ENCODE data around the gene KLHDC7B. TPM values are rescaled to one million over a fixed set of nuclear protein-coding genes. Genes with fewer than 3 reads are reported as not detected.

The KLHDC7B gene
- total RNA-seq, 1 donor from 2014 or later: not detected

- no peak overlapping the region for H3K4me3 Mint-ChIP-seq
- TF ChIP-seq, protein P1, sequence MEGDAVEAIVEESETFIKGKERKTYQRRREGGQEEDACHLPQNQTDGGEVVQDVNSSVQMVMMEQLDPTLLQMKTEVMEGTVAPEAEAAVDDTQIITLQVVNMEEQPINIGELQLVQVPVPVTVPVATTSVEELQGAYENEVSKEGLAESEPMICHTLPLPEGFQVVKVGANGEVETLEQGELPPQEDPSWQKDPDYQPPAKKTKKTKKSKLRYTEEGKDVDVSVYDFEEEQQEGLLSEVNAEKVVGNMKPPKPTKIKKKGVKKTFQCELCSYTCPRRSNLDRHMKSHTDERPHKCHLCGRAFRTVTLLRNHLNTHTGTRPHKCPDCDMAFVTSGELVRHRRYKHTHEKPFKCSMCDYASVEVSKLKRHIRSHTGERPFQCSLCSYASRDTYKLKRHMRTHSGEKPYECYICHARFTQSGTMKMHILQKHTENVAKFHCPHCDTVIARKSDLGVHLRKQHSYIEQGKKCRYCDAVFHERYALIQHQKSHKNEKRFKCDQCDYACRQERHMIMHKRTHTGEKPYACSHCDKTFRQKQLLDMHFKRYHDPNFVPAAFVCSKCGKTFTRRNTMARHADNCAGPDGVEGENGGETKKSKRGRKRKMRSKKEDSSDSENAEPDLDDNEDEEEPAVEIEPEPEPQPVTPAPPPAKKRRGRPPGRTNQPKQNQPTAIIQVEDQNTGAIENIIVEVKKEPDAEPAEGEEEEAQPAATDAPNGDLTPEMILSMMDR (conservative IDR thresholded peaks at IDR 0.05): no peak
- H3K36me3 Mint-ChIP-seq: no peaks in the 10 kb centered on the region
- no peak for DNase-seq (ENCODE audit: extremely low spot score, unreplicated experiment)
- H3K9me3 Mint-ChIP-seq: no peaks in the 10 kb centered on the region
- peaks cover 11% of the 10 kb centered on the region for H3K4me1 Mint-ChIP-seq (ENCODE audit: unreplicated experiment)
- H3K27ac Mint-ChIP-seq: no peak overlapping the region
- H3K27me3 Mint-ChIP-seq: no peaks in the 10 kb centered on the region
Observed at GRCh38 chr22:50502628-50503474, 42.8 kb upstream of the KLHDC7B start.

DNA sequence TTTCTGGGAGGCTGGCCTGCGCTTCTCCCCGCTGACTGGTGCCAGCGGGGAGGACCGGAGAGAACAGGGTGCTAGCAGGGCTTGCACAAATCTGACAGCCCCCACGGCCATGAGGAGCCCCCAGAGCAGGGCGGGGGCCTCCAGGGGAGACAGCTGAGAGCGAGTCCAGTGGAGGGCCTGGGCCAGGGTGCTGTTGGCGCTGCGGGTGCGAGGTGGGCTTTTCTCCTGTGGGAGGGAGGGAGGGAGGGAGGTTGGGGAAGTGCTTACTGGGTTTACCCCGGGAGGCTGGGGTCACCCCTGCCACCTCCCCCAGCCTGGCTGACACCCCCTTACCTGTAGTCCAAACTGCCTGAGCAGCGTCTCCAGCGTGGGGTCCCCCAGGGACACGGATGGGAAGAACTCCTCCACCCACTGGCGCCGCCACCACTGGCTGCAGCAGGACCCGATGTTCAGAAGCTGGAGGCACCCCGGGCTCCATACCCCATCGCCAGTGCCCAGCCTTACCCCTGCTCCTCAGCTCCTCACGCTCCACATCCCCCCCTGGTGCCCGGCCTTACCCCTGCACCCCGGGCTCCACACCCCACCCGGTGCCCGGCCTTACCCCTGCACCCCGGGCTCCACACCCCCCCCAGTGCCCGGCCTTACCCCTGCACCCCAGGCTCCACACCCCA is 42.1 kb upstream of the KLHDC7B start:
- Mint-ChIP-seq H3K36me3 (no peaks in the 10 kb centered on the region), H3K27me3 (no peaks in the 10 kb centered on the region), H3K4me3 (no peak overlapping the region), H3K27ac (no peak overlapping the region), H3K4me1 (ENCODE audit: unreplicated experiment) (peaks cover 3% of the 10 kb centered on the region), H3K9me3 (no peaks in the 10 kb centered on the region)
- TF ChIP-seq, protein P1 (conservative IDR thresholded peaks at IDR 0.05): no peak
- peak; percentile 67 for DNase-seq (ENCODE audit: extremely low spot score, unreplicated experiment)

- Mint-ChIP-seq H3K36me3 (no peaks in the 10 kb centered on the region), H3K9me3 (no peaks in the 10 kb centered on the region), H3K27ac (no peak overlapping the region), H3K4me3 (no peak overlapping the region), H3K27me3 (no peaks in the 10 kb centered on the region), H3K4me1 (ENCODE audit: unreplicated experiment) (peaks cover 8% of the 10 kb centered on the region)
- peak; percentile 70 for DNase-seq (ENCODE audit: extremely low spot score, unreplicated experiment)
- TF ChIP-seq, protein P1 (conservative IDR thresholded peaks at IDR 0.05): no peak
Observed at GRCh38 chr22:50504369-50505211, 41.1 kb upstream of the KLHDC7B start.

GRCh38 chr22:50505276-50505775 is 40.4 kb upstream of the KLHDC7B start:
- Mint-ChIP-seq H3K4me3 (no peak overlapping the region), H3K27ac (no peak overlapping the region), H3K9me3 (no peaks in the 10 kb centered on the region), H3K27me3 (no peaks in the 10 kb centered on the region), H3K36me3 (no peaks in the 10 kb centered on the region), H3K4me1 (ENCODE audit: unreplicated experiment) (peaks cover 9% of the 10 kb centered on the region)
- no peak for DNase-seq (ENCODE audit: extremely low spot score, unreplicated experiment)
- TF ChIP-seq, protein P1 (conservative IDR thresholded peaks at IDR 0.05): no peak

Measured in type B pancreatic cell (in vitro differentiated cells).